Left forelimb (tissue), 1 donor: ENCODE measurements around the gene CASP14.
"Not testable (repeated sequence)": the region's sequence is repeated elsewhere in the genome, so short reads cannot be mapped to it uniquely, and the experiment has no call there.

Source experiments
- DNase-seq: peaks from one replicate; pipeline ENCODE4 v3.0.0-alpha.2; 2018; ENCODE audit warnings: low spot score

CASP14 gene

GRCh38 chr19:15048885-15049541, at the start of gene CASP14:
TSS of gene CASP14 (plus strand) at chr19:15049480. CDS start at chr19:15052252, 2,772 bp downstream.
- DNase-seq, result no peak

- DNase-seq, result no peak
Measured at GRCh38 chr19:15008308-15008707, 41.0 kb upstream of the CASP14 start.

GRCh38 chr19:15010501-15011300, 38.6 kb upstream of the CASP14 start:
- no peak for DNase-seq

- no peak for DNase-seq
Measured at GRCh38 chr19:15014579-15014978, 34.7 kb upstream of the CASP14 start.

- no peak for DNase-seq
Measured at GRCh38 chr19:15015946-15016542, 33.2 kb upstream of the CASP14 start.

- not testable (repeated sequence) for DNase-seq
Measured at GRCh38 chr19:15018836-15019235, 30.4 kb upstream of the CASP14 start.

GRCh38 chr19:15021286-15022007, 27.8 kb upstream of the CASP14 start:
- no peak for DNase-seq

- no peak for DNase-seq
Measured at GRCh38 chr19:15022752-15023151, 26.5 kb upstream of the CASP14 start.

GRCh38 chr19:15025217-15025616, 24.1 kb upstream of the CASP14 start:
- DNase-seq, result no peak

- DNase-seq, result no peak
Measured at GRCh38 chr19:15028490-15028889, 20.8 kb upstream of the CASP14 start.

GRCh38 chr19:15031675-15032074, 17.6 kb upstream of the CASP14 start:
- no peak for DNase-seq

- no peak for DNase-seq
Measured at GRCh38 chr19:15035795-15036311, 13.4 kb upstream of the CASP14 start.

GRCh38 chr19:15037586-15037985, 11.7 kb upstream of the CASP14 start:
- no peak for DNase-seq

- peak; percentile 69 for DNase-seq
Measured at GRCh38 chr19:15038294-15038693, 11.0 kb upstream of the CASP14 start.

GRCh38 chr19:15042003-15042402, 7.3 kb upstream of the CASP14 start:
- DNase-seq, result no peak

GRCh38 chr19:15042826-15043225, 6.5 kb upstream of the CASP14 start:
- DNase-seq, result no peak

GRCh38 chr19:15045506-15045905, 3.8 kb upstream of the CASP14 start:
- DNase-seq, result no peak

GRCh38 chr19:15047680-15048079, 1.6 kb upstream of the CASP14 start:
- no peak for DNase-seq

- DNase-seq, result no peak
Measured at GRCh38 chr19:15048128-15048527, 1.2 kb upstream of the CASP14 start.

- DNase-seq, result no peak
Measured at GRCh38 chr19:15050639-15051038, 1.4 kb downstream of the CASP14 start.

GRCh38 chr19:15062036-15062435, 12.8 kb downstream of the CASP14 start:
- no peak for DNase-seq

- DNase-seq, result not testable (repeated sequence)
Measured at GRCh38 chr19:15070386-15070785, 21.1 kb downstream of the CASP14 start.
